NCI-H146 (cell line): ENCODE data around the gene CAMTA1.
A peak's percentile ranks its signal among the peaks of the same experiment; 100 is the strongest.

ENCODE experiments used
- DNase-seq: peaks from one replicate; lab custom pipeline; 2025; lab: John Stamatoyannopoulos, UW

CAMTA1 gene

GRCh38 chr1:7654725-7655124, 869.5 kb downstream of the CAMTA1 start:
- no peak for DNase-seq

GRCh38 chr1:7655354-7655753, 870.1 kb downstream of the CAMTA1 start:
- no peak for DNase-seq

GRCh38 chr1:7656557-7657215, 871.4 kb downstream of the CAMTA1 start:
- no peak for DNase-seq

- DNase-seq: no peak
Observed at GRCh38 chr1:7657287-7658016, 872.2 kb downstream of the CAMTA1 start.

GRCh38 chr1:7658099-7658498, 872.8 kb downstream of the CAMTA1 start:
- DNase-seq: no peak

- no peak for DNase-seq
Observed at GRCh38 chr1:7659514-7659913, 874.3 kb downstream of the CAMTA1 start.

GRCh38 chr1:7663451-7664146, 878.3 kb downstream of the CAMTA1 start:
- no peak for DNase-seq

- no peak for DNase-seq
Observed at GRCh38 chr1:7664147-7664892, 879.1 kb downstream of the CAMTA1 start.

GRCh38 chr1:7664893-7665250, 879.6 kb downstream of the CAMTA1 start:
- DNase-seq: no peak

GRCh38 chr1:7666249-7666648, 881.0 kb downstream of the CAMTA1 start:
- DNase-seq: no peak

- no peak for DNase-seq
Observed at GRCh38 chr1:7667159-7667558, 881.9 kb downstream of the CAMTA1 start.

- DNase-seq: peak; percentile 71
Observed at GRCh38 chr1:7667625-7668218, 882.5 kb downstream of the CAMTA1 start.

- peak; percentile 82 for DNase-seq
Observed at GRCh38 chr1:7669559-7670311, 884.5 kb downstream of the CAMTA1 start.

- DNase-seq: no peak
Observed at GRCh38 chr1:7670334-7671145, 885.3 kb downstream of the CAMTA1 start.

- no peak for DNase-seq
Observed at GRCh38 chr1:7671146-7671465, 885.9 kb downstream of the CAMTA1 start.

GRCh38 chr1:7671676-7672075, 886.4 kb downstream of the CAMTA1 start:
- no peak for DNase-seq

GRCh38 chr1:7672864-7673263, 887.6 kb downstream of the CAMTA1 start:
- no peak for DNase-seq

GRCh38 chr1:7674972-7675371, 889.7 kb downstream of the CAMTA1 start:
- no peak for DNase-seq

GRCh38 chr1:7675431-7676273, 890.4 kb downstream of the CAMTA1 start:
- DNase-seq: no peak
